ENCODE data around the gene TFDP1.

TFDP1 gene

GRCh38 chr13:113666951-113667701, 82.6 kb downstream of the TFDP1 start, which contains the start of gene GRK1:
TSS of gene GRK1 (plus strand) at chr13:113667219. CDS start at chr13:113667387, 168 bp downstream.
- DNase-seq (ENCODE audit: low read depth): no peak

GRCh38 chr13:113667771-113668490, 83.4 kb downstream of the TFDP1 start:
- DNase-seq (ENCODE audit: low read depth): no peak

- DNase-seq (ENCODE audit: low read depth): no peak
These were observed 84.0 kb downstream of the TFDP1 start for GRCh38 chr13:113668491-113668971.

- no peak for DNase-seq (ENCODE audit: low read depth)
These were observed 84.7 kb downstream of the TFDP1 start for GRCh38 chr13:113669231-113669754.

- DNase-seq (ENCODE audit: low read depth): no peak
These were observed 85.3 kb downstream of the TFDP1 start for GRCh38 chr13:113669755-113670341.

GRCh38 chr13:113670541-113670940, 86.0 kb downstream of the TFDP1 start:
- DNase-seq (ENCODE audit: low read depth): no peak

GRCh38 chr13:113671066-113672001, 86.8 kb downstream of the TFDP1 start:
- no peak for DNase-seq (ENCODE audit: low read depth)

GRCh38 chr13:113672002-113672651, 87.6 kb downstream of the TFDP1 start:
- DNase-seq (ENCODE audit: low read depth): no peak

Measured in stimulated activated CD8-positive, alpha-beta memory T cell treated with anti-CD3 and anti-CD28 coated beads, Interleukin-12 subunit alpha, Interleukin-12 subunit beta, amount 100 ng/mL, for 4 hours (primary cell).